ENCODE results near the gene SRC. TPM values are rescaled to one million over a fixed set of nuclear protein-coding genes. Genes with fewer than 3 reads are reported as not detected.

SRC gene
- total RNA-seq, 4 donors from 2014 or later, result 1.0 to 2.3 (median 1.8) TPM

DNA sequence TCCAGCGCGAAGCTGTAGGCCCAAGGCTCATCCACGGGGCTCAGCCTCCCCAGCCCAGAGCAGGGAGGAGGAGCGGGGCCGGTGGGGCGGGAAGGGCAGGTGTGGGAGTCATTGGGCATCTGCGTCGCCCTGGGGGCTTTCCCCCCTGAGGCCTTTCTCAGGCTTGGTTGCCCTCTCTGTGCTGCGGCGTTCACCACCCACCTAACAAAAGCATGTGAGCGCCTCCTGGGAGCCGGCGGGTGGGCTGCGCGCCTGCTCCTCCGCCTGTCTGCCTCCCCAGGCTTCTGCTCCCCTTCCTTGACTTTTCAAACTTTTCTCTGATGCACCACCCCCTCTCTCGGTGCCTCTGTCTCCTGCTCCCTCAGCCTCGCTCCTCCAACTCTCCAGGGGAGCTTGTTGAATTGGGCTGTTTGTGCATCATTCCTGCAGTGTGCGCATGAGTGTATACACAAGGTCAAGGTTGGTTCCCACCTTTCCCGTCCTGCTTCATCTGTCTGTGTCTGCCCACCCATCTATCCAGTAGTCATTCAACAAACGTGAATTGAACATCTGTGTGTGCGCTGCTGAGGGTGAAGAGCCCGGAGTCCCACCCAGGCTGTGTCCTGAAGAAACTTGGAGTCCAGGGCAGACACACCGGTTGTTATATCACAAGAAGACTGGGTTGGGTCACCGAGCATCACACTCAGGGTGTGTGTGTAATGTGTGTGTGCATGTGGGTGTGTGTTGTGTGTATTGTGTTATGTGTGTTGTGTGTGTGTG is 92.7 kb downstream of the SRC start:
- peaks cover 0 to 4% (median 4%) of the 10 kb centered on the region in 3 donors for H3K27me3 ChIP-seq
- ATAC-seq, result no peak
- TF ChIP-seq CTCF (IDR thresholded peaks at IDR 0.05 in 4 of 5, conservative IDR thresholded peaks at IDR 0.05 in 1 of 5), result no peak
- TF ChIP-seq POLR2A (IDR thresholded peaks at IDR 0.05), result no peak
- H3K9me3 ChIP-seq, result no peaks in the 10 kb centered on the region
- H3K4me3 ChIP-seq, result no peak overlapping the region
- H3K4me1 ChIP-seq, result no peaks in the 10 kb centered on the region
- H3K36me3 ChIP-seq, result no peaks in the 10 kb centered on the region
- no peak overlapping the region for H3K27ac ChIP-seq
- in situ Hi-C loops (cut with MboI; ENCODE audit: low sequenced_read_pairs in 4 of 4) (no loop called here), intact Hi-C loops (cut with DNase I; ENCODE audit: low total_unique reads) (no loop called here)
- no peak for DNase-seq

DNA sequence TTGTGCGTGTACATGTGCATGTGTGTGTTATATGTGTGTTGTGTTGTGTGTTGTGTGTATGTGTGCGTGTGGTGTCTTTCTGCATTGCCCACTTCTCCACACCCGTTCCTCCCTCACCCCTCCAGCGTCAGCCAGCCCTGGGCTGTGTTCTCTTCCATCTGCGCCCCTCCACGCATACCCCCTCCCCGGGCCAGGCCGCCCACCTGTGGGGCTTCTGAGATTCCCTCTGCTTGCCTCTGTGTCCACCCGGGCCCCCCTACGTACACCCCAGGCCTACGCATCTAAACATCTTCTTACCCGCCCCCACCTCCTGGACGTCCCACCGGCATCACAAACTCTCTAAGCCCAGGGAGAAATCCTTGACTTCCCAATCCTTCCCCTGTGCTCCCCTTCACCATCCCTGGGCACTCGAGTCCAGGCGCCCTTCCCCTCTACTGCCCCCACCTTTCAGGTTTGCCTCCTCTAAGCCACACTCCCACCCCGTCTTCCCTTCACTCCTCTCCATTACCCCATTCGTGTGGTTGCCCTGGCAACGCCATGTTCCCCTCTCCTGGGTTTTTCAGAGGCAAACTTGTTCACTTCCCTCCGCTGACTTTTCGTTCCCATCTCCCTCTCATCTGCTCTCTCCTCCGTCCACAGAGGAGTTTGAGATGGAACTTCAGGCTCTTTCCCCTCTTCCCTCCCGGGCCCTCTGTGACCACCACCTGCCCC is 93.4 kb downstream of the SRC start:
- no peak for TF ChIP-seq POLR2A (IDR thresholded peaks at IDR 0.05)
- TF ChIP-seq CTCF (IDR thresholded peaks at IDR 0.05 in 4 of 5, conservative IDR thresholded peaks at IDR 0.05 in 1 of 5), result no peak

GRCh38 chr20:37441023-37441422 is 95.1 kb downstream of the SRC start:
- Histone ChIP-seq H3K4me3 (no peak overlapping the region), H3K36me3 (no peaks in the 10 kb centered on the region), H3K9me3 (no peaks in the 10 kb centered on the region), H3K27ac (no peak overlapping the region), H3K4me1 (no peaks in the 10 kb centered on the region), H3K27me3 (peaks cover 0 to 4% (median 4%) of the 10 kb centered on the region in 3 donors)
- no peak for DNase-seq
- in situ Hi-C loops (cut with MboI; ENCODE audit: low sequenced_read_pairs in 4 of 4), result no loop called here
- no peak for ATAC-seq
- no peak for TF ChIP-seq POLR2A (IDR thresholded peaks at IDR 0.05)
- no peak for TF ChIP-seq CTCF (IDR thresholded peaks at IDR 0.05 in 4 of 5, conservative IDR thresholded peaks at IDR 0.05 in 1 of 5)
- intact Hi-C loops (cut with DNase I; ENCODE audit: low total_unique reads), result no loop called here

More for the DNA sequence above, 93.4 kb downstream of the SRC start:
- Histone ChIP-seq H3K9me3 (no peaks in the 10 kb centered on the region), H3K4me3 (no peak overlapping the region), H3K27me3 (peaks cover 0 to 4% (median 4%) of the 10 kb centered on the region in 3 donors), H3K36me3 (no peaks in the 10 kb centered on the region), H3K27ac (no peak overlapping the region), H3K4me1 (no peaks in the 10 kb centered on the region)
- intact Hi-C loops (cut with DNase I; ENCODE audit: low total_unique reads) (no loop called here), in situ Hi-C loops (cut with MboI; ENCODE audit: low sequenced_read_pairs in 4 of 4) (no loop called here)
- no peak for DNase-seq
- no peak for ATAC-seq

DNA sequence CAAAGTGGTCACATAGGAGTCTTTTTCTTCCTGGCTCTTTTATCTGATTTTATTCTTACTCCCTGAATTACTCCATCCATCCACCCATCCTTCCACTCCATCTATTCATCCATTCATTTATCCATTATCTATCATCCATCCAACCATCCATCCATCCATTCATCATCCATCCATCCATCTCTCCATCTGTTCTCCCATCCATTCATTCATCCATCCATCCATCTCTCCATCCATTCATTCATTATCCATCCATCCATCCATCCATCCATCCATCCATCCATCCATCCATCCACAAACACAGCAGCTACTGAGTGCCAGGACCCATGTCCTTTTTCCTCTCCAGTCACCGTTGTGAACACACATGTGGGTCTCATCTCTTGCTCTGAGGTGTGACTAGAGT is 96.6 kb downstream of the SRC start:
- H3K4me3 ChIP-seq, result no peak overlapping the region
- no peak overlapping the region for H3K27ac ChIP-seq
- no peak for ATAC-seq
- intact Hi-C loops (cut with DNase I; ENCODE audit: low total_unique reads) (no loop called here), in situ Hi-C loops (cut with MboI; ENCODE audit: low sequenced_read_pairs in 4 of 4) (no loop called here)
- H3K36me3 ChIP-seq, result no peaks in the 10 kb centered on the region
- no peaks in the 10 kb centered on the region for H3K4me1 ChIP-seq
- no peaks in the 10 kb centered on the region for H3K9me3 ChIP-seq
- peaks cover 0 to 4% (median 4%) of the 10 kb centered on the region in 3 donors for H3K27me3 ChIP-seq
- TF ChIP-seq POLR2A (IDR thresholded peaks at IDR 0.05), result no peak
- TF ChIP-seq CTCF (IDR thresholded peaks at IDR 0.05 in 4 of 5, conservative IDR thresholded peaks at IDR 0.05 in 1 of 5), result no peak
- no peak for DNase-seq

Measured in gastrocnemius medialis (tissue), 4 donors.